ENCODE measurements around the gene KIAA1671.

DNA sequence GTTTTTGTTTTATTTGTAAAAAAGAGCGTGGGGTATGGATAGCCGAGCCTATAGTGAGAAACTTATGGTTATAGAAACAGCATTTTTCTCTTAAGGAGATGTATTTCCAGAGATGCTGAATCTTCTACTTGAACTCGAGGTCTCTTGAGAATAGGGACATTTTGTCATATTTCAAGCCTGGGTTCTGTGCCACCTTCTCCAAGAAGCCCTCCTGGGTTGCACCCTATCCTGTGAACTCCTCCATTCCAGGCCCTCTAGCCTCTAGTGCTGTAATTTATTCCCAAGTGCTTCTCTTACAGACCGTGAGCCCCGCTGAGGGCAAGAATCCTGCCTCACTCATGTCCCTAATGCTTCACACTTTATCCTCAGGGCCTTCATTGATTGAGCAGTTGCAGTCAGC, 108.6 kb downstream of the KIAA1671 start:
- TF ChIP-seq, protein P1, sequence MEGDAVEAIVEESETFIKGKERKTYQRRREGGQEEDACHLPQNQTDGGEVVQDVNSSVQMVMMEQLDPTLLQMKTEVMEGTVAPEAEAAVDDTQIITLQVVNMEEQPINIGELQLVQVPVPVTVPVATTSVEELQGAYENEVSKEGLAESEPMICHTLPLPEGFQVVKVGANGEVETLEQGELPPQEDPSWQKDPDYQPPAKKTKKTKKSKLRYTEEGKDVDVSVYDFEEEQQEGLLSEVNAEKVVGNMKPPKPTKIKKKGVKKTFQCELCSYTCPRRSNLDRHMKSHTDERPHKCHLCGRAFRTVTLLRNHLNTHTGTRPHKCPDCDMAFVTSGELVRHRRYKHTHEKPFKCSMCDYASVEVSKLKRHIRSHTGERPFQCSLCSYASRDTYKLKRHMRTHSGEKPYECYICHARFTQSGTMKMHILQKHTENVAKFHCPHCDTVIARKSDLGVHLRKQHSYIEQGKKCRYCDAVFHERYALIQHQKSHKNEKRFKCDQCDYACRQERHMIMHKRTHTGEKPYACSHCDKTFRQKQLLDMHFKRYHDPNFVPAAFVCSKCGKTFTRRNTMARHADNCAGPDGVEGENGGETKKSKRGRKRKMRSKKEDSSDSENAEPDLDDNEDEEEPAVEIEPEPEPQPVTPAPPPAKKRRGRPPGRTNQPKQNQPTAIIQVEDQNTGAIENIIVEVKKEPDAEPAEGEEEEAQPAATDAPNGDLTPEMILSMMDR (IDR thresholded peaks at IDR 0.05; ENCODE audit: low read depth, low read length, missing input control) = no peak
- no peak for TF ChIP-seq RAD21 (IDR thresholded peaks at IDR 0.05)
- TF ChIP-seq, protein P2, sequence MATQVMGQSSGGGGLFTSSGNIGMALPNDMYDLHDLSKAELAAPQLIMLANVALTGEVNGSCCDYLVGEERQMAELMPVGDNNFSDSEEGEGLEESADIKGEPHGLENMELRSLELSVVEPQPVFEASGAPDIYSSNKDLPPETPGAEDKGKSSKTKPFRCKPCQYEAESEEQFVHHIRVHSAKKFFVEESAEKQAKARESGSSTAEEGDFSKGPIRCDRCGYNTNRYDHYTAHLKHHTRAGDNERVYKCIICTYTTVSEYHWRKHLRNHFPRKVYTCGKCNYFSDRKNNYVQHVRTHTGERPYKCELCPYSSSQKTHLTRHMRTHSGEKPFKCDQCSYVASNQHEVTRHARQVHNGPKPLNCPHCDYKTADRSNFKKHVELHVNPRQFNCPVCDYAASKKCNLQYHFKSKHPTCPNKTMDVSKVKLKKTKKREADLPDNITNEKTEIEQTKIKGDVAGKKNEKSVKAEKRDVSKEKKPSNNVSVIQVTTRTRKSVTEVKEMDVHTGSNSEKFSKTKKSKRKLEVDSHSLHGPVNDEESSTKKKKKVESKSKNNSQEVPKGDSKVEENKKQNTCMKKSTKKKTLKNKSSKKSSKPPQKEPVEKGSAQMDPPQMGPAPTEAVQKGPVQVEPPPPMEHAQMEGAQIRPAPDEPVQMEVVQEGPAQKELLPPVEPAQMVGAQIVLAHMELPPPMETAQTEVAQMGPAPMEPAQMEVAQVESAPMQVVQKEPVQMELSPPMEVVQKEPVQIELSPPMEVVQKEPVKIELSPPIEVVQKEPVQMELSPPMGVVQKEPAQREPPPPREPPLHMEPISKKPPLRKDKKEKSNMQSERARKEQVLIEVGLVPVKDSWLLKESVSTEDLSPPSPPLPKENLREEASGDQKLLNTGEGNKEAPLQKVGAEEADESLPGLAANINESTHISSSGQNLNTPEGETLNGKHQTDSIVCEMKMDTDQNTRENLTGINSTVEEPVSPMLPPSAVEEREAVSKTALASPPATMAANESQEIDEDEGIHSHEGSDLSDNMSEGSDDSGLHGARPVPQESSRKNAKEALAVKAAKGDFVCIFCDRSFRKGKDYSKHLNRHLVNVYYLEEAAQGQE (IDR thresholded peaks at IDR 0.05) = no peak

Data from liver (tissue), 3 donors.